ENCODE measurements around the gene REP15. TPM values are rescaled to one million over a fixed set of nuclear protein-coding genes. Genes with fewer than 3 reads are reported as not detected.
A peak's percentile ranks its signal among the peaks of the same experiment; 100 is the strongest.

REP15 gene
- total and polyA plus RNA-seq, 7 donors: 0.39 to 2.7 (median 0.73) TPM

- intact Hi-C loops (cut with DNase I): no loop called here
Measured at GRCh38 chr12:27723212-27723611, 27.0 kb downstream of the REP15 start.

GRCh38 chr12:27730097-27730588 lies 33.9 kb downstream of the REP15 start:
- Histone ChIP-seq H3K9me3 (no peaks in the 10 kb centered on the region), H3K36me3 (ENCODE audit: insufficient read depth in 1 of 2, low read depth in 1 of 2) (peaks cover 2 to 63% of the 10 kb centered on the region in 2 donors), H3K27ac (no peak overlapping the region), H3K4me3 (no peak overlapping the region), H3K27me3 (ENCODE audit: insufficient read depth in 3 of 3, low read length in 2 of 3) (no peaks in the 10 kb centered on the region), H3K4me1 (no peaks in the 10 kb centered on the region)
- WGBS, 3 donors: 95 to 97% (median 96%) methylated on average over 4 of the region's 4 CpGs
- intact Hi-C loops (cut with DNase I): no loop called here
- DNase-seq (no peak), ATAC-seq (no peak)
- TF ChIP-seq CTCF (IDR thresholded peaks at IDR 0.05): no peak

More at GRCh38 chr12:27723212-27723611, 27.0 kb downstream of the REP15 start:
- Histone ChIP-seq H3K27me3 (ENCODE audit: insufficient read depth in 3 of 3, low read length in 2 of 3) (no peaks in the 10 kb centered on the region), H3K27ac (no peak overlapping the region), H3K4me3 (no peak overlapping the region), H3K36me3 (ENCODE audit: insufficient read depth in 1 of 2, low read depth in 1 of 2) (peaks cover 12 to 97% of the 10 kb centered on the region in 2 donors), H3K4me1 (no peaks in the 10 kb centered on the region), H3K9me3 (no peaks in the 10 kb centered on the region)
- no peak for TF ChIP-seq CTCF (IDR thresholded peaks at IDR 0.05)
- DNase-seq: no peak
- 64 to 88% (median 78%) methylated on average over 1 of the region's 1 CpG for WGBS, 3 donors
- ATAC-seq: no peak

- intact Hi-C loops (cut with DNase I): loop anchor here in 1 of 2 donors (2.0 kb wide), 1 partner anchor 209 kb away; no protein-coding TSS in a partner anchor
- Histone ChIP-seq H3K4me1 (no peaks in the 10 kb centered on the region), H3K27me3 (ENCODE audit: insufficient read depth in 3 of 3, low read length in 2 of 3) (no peaks in the 10 kb centered on the region), H3K36me3 (ENCODE audit: insufficient read depth in 1 of 2, low read depth in 1 of 2) (peaks cover 2 to 60% of the 10 kb centered on the region in 2 donors), H3K9me3 (no peaks in the 10 kb centered on the region), H3K27ac (no peak overlapping the region), H3K4me3 (no peak overlapping the region)
- 52 to 59% (median 58%) methylated on average over 2 of the region's 2 CpGs for WGBS, 3 donors
- ATAC-seq (peak in 1 of 4 donors; percentile 46), DNase-seq (no peak)
- no peak for TF ChIP-seq CTCF (IDR thresholded peaks at IDR 0.05)
Measured at GRCh38 chr12:27732281-27732680, 36.0 kb downstream of the REP15 start.

- H3K4me1 ChIP-seq: no peaks in the 10 kb centered on the region
- H3K4me3 ChIP-seq: no peak overlapping the region
- peaks cover 2 to 62% of the 10 kb centered on the region in 2 donors for H3K36me3 ChIP-seq (ENCODE audit: insufficient read depth in 1 of 2, low read depth in 1 of 2)
- ATAC-seq (peak in 3 of 4 donors; percentile 61 to 67 (median 65)), DNase-seq (no peak)
- 63 to 64% (median 63%) methylated on average over 3 of the region's 3 CpGs for WGBS, 3 donors
- H3K27ac ChIP-seq: no peak overlapping the region
- TF ChIP-seq CTCF (IDR thresholded peaks at IDR 0.05): peak; percentile 60
- H3K9me3 ChIP-seq: no peaks in the 10 kb centered on the region
- H3K27me3 ChIP-seq (ENCODE audit: insufficient read depth in 3 of 3, low read length in 2 of 3): no peaks in the 10 kb centered on the region
- intact Hi-C loops (cut with DNase I): loop anchor here in 1 of 2 donors (2.0 kb wide), 1 partner anchor 208 kb away; no protein-coding TSS in a partner anchor
Measured at GRCh38 chr12:27733052-27733656, 36.9 kb downstream of the REP15 start.

All from psoas muscle (tissue), 8 donors.